ENCODE data around the gene HOXD9. TPM values are rescaled to one million over a fixed set of nuclear protein-coding genes. Genes with fewer than 3 reads are reported as not detected.

The HOXD9 gene
- total RNA-seq, 1 experiment from 2014 or later: not detected

- no CpG with 5 or more reads among the region's 7 CpGs for WGBS (ENCODE audit: extremely low coverage, insufficient read length, low lambda C conversion rate)
- Histone ChIP-seq H3K9me3 (ENCODE audit: control insufficient read depth, low read depth, low read length) (no peaks in the 10 kb centered on the region), H3K79me2 (ENCODE audit: insufficient read depth, low read length) (no peaks in the 10 kb centered on the region), H3K14ac (ENCODE audit: insufficient read depth, low read length) (no peak overlapping the region), H3K23me2 (ENCODE audit: insufficient read length, low read depth, low read length, poor library complexity, severe bottlenecking) (peaks cover 5% of the 10 kb centered on the region), H2BK20ac (ENCODE audit: low read depth, low read length, poor library complexity, severe bottlenecking) (no peak overlapping the region), H2BK5ac (ENCODE audit: insufficient read length, low read length) (no peak overlapping the region), H2AK5ac (ENCODE audit: insufficient read length, low read length) (no peak overlapping the region), H3K4me2 (ENCODE audit: insufficient read depth, insufficient read length, low read length) (no peak overlapping the region), H2BK12ac (ENCODE audit: insufficient read length, low read depth, low read length) (no peak overlapping the region), H3K27me3 (ENCODE audit: insufficient read depth, low read length) (peaks cover 93% of the 10 kb centered on the region), H3K4ac (ENCODE audit: low read depth, low read length) (no peak overlapping the region), H4K5ac (ENCODE audit: insufficient read length, low read depth, low read length) (no peak overlapping the region), H4K91ac (ENCODE audit: insufficient read length, low read depth, low read length) (no peak overlapping the region), H3K9ac (ENCODE audit: extremely low read depth, insufficient read length, low read length) (no peak overlapping the region), H4K20me1 (ENCODE audit: control insufficient read depth, insufficient read depth, insufficient read length) (no peaks in the 10 kb centered on the region), H3K18ac (ENCODE audit: insufficient read length, low read depth, low read length) (no peak overlapping the region), H2BK120ac (ENCODE audit: low read depth, low read length, poor library complexity, severe bottlenecking) (no peak overlapping the region), H3K79me1 (ENCODE audit: insufficient read depth, low read depth, low read length, poor library complexity, severe bottlenecking) (no peaks in the 10 kb centered on the region), H4K8ac (replicated peaks; ENCODE audit: insufficient read length, low read depth, low read length) (no peak overlapping the region), H3K56ac (ENCODE audit: insufficient read length, low read depth, low read length) (no peak overlapping the region), H3K23ac (ENCODE audit: insufficient read length, low read depth, low read length) (no peak overlapping the region), H3T11ph (ENCODE audit: low read length) (no peak overlapping the region), H2AFZ (ENCODE audit: low read length) (no peak overlapping the region), H3K27ac (ENCODE audit: insufficient read length, low read depth, low read length) (no peak overlapping the region), H3K4me1 (ENCODE audit: insufficient read depth, low read length) (no peaks in the 10 kb centered on the region), H2BK15ac (ENCODE audit: low read depth, low read length) (no peak overlapping the region)
- Mint-ChIP-seq H3K4me3 (no peak overlapping the region), H3K27ac (no peak overlapping the region), H3K27me3 (ENCODE audit: low read depth) (peaks cover 96% of the 10 kb centered on the region), H3K9me3 (peaks cover 5 to 15% of the 10 kb centered on the region in 2 experiments; a peak in 4 of 5 replicates), H3K36me3 (ENCODE audit: insufficient read depth in 1 of 3, low read depth in 3 of 3) (no peaks in the 10 kb centered on the region; a peak in 2 of 7 replicates), H3K4me1 (peaks cover 21 to 40% of the 10 kb centered on the region in 2 experiments)
- TF ChIP-seq, protein P1, sequence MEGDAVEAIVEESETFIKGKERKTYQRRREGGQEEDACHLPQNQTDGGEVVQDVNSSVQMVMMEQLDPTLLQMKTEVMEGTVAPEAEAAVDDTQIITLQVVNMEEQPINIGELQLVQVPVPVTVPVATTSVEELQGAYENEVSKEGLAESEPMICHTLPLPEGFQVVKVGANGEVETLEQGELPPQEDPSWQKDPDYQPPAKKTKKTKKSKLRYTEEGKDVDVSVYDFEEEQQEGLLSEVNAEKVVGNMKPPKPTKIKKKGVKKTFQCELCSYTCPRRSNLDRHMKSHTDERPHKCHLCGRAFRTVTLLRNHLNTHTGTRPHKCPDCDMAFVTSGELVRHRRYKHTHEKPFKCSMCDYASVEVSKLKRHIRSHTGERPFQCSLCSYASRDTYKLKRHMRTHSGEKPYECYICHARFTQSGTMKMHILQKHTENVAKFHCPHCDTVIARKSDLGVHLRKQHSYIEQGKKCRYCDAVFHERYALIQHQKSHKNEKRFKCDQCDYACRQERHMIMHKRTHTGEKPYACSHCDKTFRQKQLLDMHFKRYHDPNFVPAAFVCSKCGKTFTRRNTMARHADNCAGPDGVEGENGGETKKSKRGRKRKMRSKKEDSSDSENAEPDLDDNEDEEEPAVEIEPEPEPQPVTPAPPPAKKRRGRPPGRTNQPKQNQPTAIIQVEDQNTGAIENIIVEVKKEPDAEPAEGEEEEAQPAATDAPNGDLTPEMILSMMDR (conservative IDR thresholded peaks at IDR 0.05): no peak
- peak; percentile 22 for DNase-seq
Measured at GRCh38 chr2:176103194-176103593, 19.3 kb upstream of the HOXD9 start.

All from H9 (cell line).